ENCODE data around the gene IFT43.

Gene IFT43

GRCh38 chr14:76067536-76067935 lies 82.0 kb downstream of the IFT43 start:
- Histone ChIP-seq H3K36me3 (ENCODE audit: control insufficient read depth, insufficient read depth, low read length) (no peaks in the 10 kb centered on the region), H3K27me3 (ENCODE audit: control insufficient read depth, insufficient read depth, low read length) (no peaks in the 10 kb centered on the region; the same call in 1 of the 2 replicates)
- WGBS (ENCODE audit: insufficient coverage, insufficient read length), result no CpG with 5 or more reads among the region's 5 CpGs

DNA sequence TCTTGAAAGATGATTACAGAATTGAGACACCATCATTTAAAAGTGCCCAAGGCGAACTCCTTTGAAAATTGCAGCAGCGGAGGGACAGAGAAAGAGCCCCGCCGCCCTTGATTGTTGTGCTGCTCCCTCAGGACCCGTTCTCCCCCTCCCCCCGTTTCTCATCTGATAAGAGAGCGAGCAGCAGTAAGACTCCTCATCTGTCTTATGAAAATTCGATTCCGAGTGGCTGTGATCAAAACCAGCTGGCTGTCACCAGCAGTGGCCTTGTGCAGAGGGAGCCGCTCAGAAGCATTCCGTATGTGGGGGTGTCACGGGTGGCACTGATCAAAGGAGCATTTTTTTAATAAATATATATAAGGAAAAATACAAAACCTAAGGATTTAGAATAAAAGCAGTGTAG lies 88.2 kb downstream of the IFT43 start:
- Histone ChIP-seq H3K4me3 (ENCODE audit: low read length) (no peak overlapping the region), H3K9me3 (ENCODE audit: control insufficient read depth, insufficient read depth, low read length) (no peaks in the 10 kb centered on the region), H3K27me3 (ENCODE audit: control insufficient read depth, insufficient read depth, low read length) (no peaks in the 10 kb centered on the region), H3K36me3 (ENCODE audit: control insufficient read depth, insufficient read depth, low read length) (no peaks in the 10 kb centered on the region), H3K4me1 (ENCODE audit: control insufficient read depth, insufficient read depth, low read length) (no peaks in the 10 kb centered on the region), H3K27ac (ENCODE audit: low read length) (no peak overlapping the region)
- no peak for DNase-seq (ENCODE audit: low read depth, low spot score)
- WGBS (ENCODE audit: insufficient coverage, insufficient read length), result no CpG with 5 or more reads among the region's 12 CpGs

More at GRCh38 chr14:76067536-76067935, 82.0 kb downstream of the IFT43 start:
- H3K27ac ChIP-seq (ENCODE audit: low read length), result no peak overlapping the region
- no peaks in the 10 kb centered on the region for H3K4me1 ChIP-seq (ENCODE audit: control insufficient read depth, insufficient read depth, low read length)
- no peak for DNase-seq (ENCODE audit: low read depth, low spot score)
- no peaks in the 10 kb centered on the region; the same call in 1 of the 2 replicates for H3K9me3 ChIP-seq (ENCODE audit: control insufficient read depth, insufficient read depth, low read length)
- H3K4me3 ChIP-seq (ENCODE audit: low read length), result no peak overlapping the region

- no peak for DNase-seq (ENCODE audit: low read depth, low spot score)
- H3K27ac ChIP-seq (ENCODE audit: low read length), result no peak overlapping the region
- H3K27me3 ChIP-seq (ENCODE audit: control insufficient read depth, insufficient read depth, low read length), result no peaks in the 10 kb centered on the region
- H3K4me3 ChIP-seq (ENCODE audit: low read length), result no peak overlapping the region
- no peaks in the 10 kb centered on the region for H3K4me1 ChIP-seq (ENCODE audit: control insufficient read depth, insufficient read depth, low read length)
- WGBS (ENCODE audit: insufficient coverage, insufficient read length), result no CpG with 5 or more reads among the region's 2 CpGs
- H3K9me3 ChIP-seq (ENCODE audit: control insufficient read depth, insufficient read depth, low read length), result no peaks in the 10 kb centered on the region
- no peaks in the 10 kb centered on the region for H3K36me3 ChIP-seq (ENCODE audit: control insufficient read depth, insufficient read depth, low read length)
Observed at GRCh38 chr14:76077340-76077739, 91.8 kb downstream of the IFT43 start.

DNA sequence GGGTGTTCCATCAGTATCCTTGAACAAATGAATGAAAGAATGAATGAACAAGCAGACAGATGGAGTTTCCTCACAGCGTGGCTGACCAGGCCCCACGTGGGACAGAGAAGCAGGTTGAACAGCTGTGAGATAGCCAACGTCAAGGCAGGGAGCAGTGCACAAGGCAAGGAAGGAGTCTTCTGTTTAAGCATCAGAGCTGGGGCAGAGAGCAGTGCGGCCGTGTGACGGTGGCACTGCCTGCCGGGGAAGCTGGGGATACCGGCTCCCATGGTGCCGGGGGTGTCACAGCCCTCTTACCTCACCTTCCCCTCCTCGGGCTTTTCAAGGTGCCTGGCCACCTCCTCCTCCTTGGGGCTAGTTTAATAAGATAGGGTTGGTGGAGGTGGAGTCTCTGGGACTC lies 92.9 kb downstream of the IFT43 start:
- DNase-seq (ENCODE audit: low read depth, low spot score), result no peak
- WGBS (ENCODE audit: insufficient coverage, insufficient read length), result no CpG with 5 or more reads among the region's 10 CpGs
- no peaks in the 10 kb centered on the region for H3K9me3 ChIP-seq (ENCODE audit: control insufficient read depth, insufficient read depth, low read length)
- H3K4me1 ChIP-seq (ENCODE audit: control insufficient read depth, insufficient read depth, low read length), result no peaks in the 10 kb centered on the region
- no peaks in the 10 kb centered on the region for H3K27me3 ChIP-seq (ENCODE audit: control insufficient read depth, insufficient read depth, low read length)
- no peaks in the 10 kb centered on the region for H3K36me3 ChIP-seq (ENCODE audit: control insufficient read depth, insufficient read depth, low read length)
- H3K4me3 ChIP-seq (ENCODE audit: low read length), result no peak overlapping the region
- H3K27ac ChIP-seq (ENCODE audit: low read length), result no peak overlapping the region

GRCh38 chr14:76080025-76080424 lies 94.5 kb downstream of the IFT43 start:
- no peak overlapping the region for H3K27ac ChIP-seq (ENCODE audit: low read length)
- H3K4me1 ChIP-seq (ENCODE audit: control insufficient read depth, insufficient read depth, low read length), result peaks cover 2% of the 10 kb centered on the region
- no peaks in the 10 kb centered on the region for H3K36me3 ChIP-seq (ENCODE audit: control insufficient read depth, insufficient read depth, low read length)
- H3K4me3 ChIP-seq (ENCODE audit: low read length), result no peak overlapping the region
- no peaks in the 10 kb centered on the region for H3K27me3 ChIP-seq (ENCODE audit: control insufficient read depth, insufficient read depth, low read length)
- WGBS (ENCODE audit: insufficient coverage, insufficient read length), result no CpG with 5 or more reads among the region's 10 CpGs
- H3K9me3 ChIP-seq (ENCODE audit: control insufficient read depth, insufficient read depth, low read length), result no peaks in the 10 kb centered on the region
- no peak for DNase-seq (ENCODE audit: low read depth, low spot score)

DNA sequence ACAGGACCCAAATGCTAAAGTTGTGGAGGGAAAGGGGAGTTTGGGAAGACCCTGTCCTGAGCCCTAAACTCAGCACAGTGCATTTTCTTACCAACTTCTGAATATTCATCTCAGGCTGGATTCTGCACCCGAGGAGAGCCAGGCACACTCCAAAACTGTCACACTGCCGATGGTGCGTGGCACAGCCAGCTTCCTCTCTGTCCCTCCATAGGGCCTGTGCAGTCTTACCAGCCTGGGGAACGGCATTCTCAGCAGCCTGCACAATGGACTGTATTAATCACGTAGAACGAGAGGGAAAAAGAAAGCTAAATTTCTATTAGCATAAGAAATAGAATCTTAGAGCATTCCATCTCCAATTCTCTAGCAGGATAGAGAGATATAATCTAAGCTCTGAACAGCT lies 94.9 kb downstream of the IFT43 start:
- Histone ChIP-seq H3K4me3 (ENCODE audit: low read length) (no peak overlapping the region), H3K27me3 (ENCODE audit: control insufficient read depth, insufficient read depth, low read length) (no peaks in the 10 kb centered on the region), H3K4me1 (ENCODE audit: control insufficient read depth, insufficient read depth, low read length) (peaks cover 2% of the 10 kb centered on the region), H3K27ac (ENCODE audit: low read length) (no peak overlapping the region), H3K9me3 (ENCODE audit: control insufficient read depth, insufficient read depth, low read length) (no peaks in the 10 kb centered on the region), H3K36me3 (ENCODE audit: control insufficient read depth, insufficient read depth, low read length) (no peaks in the 10 kb centered on the region)
- DNase-seq (ENCODE audit: low read depth, low spot score), result no peak
- no CpG with 5 or more reads among the region's 6 CpGs for WGBS (ENCODE audit: insufficient coverage, insufficient read length)

DNA sequence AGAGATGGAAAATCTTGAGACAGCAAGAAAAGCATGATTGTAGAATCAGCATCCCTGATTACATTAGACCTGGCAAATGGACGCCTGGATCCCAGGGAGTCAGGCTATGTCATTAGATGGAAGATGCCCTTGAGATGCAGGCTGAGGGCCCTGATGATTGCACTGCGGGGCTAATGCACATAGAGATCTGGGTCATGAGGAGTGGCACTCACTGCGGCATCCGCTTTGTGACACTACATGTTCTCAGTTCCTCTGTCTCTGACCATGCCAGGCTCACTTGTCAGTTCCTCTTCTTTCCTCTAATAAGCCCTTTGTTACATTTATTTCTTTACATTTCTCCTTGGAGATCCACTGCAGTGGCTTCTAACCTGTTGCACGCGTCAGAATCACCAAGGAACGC lies 96.1 kb downstream of the IFT43 start:
- DNase-seq (ENCODE audit: low read depth, low spot score), result no peak
- Histone ChIP-seq H3K9me3 (ENCODE audit: control insufficient read depth, insufficient read depth, low read length) (no peaks in the 10 kb centered on the region), H3K4me1 (ENCODE audit: control insufficient read depth, insufficient read depth, low read length) (peaks cover 2% of the 10 kb centered on the region), H3K27ac (ENCODE audit: low read length) (no peak overlapping the region), H3K27me3 (ENCODE audit: control insufficient read depth, insufficient read depth, low read length) (no peaks in the 10 kb centered on the region), H3K36me3 (ENCODE audit: control insufficient read depth, insufficient read depth, low read length) (no peaks in the 10 kb centered on the region), H3K4me3 (ENCODE audit: low read length) (no peak overlapping the region)
- no CpG with 5 or more reads among the region's 7 CpGs for WGBS (ENCODE audit: insufficient coverage, insufficient read length)

DNA sequence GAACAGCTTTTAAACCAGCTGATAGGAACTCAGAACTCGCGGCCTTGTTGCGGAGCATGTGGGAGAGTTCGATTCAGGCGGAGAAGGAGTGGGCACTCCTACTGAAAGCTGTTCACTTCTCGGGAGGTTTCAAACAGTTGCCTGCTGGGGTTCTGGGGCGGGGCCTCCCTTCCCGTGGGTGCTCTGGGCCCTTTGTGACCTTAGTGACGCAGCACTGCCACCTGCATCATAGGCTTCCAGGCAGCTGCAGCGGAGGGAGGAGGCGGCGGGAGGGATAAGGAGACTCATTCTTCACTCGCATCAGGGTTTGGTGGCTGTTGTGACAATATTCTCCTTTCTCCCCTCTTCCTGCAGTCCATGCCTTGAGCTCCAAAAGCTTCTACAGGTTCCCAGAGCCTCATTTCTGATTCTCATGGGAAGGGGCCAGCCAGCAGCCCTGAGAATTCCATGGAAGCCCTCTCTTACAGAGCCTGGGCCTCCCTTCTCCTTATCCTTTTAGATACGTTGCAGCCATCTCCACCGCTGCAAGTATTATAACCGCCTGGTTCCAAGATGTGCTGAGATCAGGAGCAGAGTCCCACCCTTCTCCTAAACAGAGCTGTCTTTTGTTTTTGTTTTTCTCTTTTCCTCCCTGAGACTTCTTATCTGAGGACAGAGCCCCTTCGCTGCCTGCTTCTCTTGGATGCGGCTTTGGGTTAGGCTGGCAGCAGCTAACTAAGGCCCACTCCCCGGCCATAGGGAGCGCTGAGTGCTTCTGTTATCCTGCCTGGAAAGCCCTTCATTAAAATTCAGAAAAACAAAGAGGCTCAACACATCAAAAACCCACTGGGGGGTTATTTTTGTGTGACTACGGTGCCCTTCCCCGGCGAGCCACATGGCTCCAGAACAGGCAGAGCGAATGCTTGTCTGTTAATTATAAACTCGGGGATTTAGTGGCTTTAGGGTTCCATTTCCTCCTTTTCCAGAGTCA lies 98.5 kb downstream of the IFT43 start:
- no CpG with 5 or more reads among the region's 25 CpGs for WGBS (ENCODE audit: insufficient coverage, insufficient read length)
- no peak for DNase-seq (ENCODE audit: low read depth, low spot score)
- Histone ChIP-seq H3K9me3 (ENCODE audit: control insufficient read depth, insufficient read depth, low read length) (no peaks in the 10 kb centered on the region), H3K4me1 (ENCODE audit: control insufficient read depth, insufficient read depth, low read length) (peaks cover 2% of the 10 kb centered on the region), H3K4me3 (ENCODE audit: low read length) (no peak overlapping the region), H3K27me3 (ENCODE audit: control insufficient read depth, insufficient read depth, low read length) (no peaks in the 10 kb centered on the region), H3K36me3 (ENCODE audit: control insufficient read depth, insufficient read depth, low read length) (no peaks in the 10 kb centered on the region), H3K27ac (ENCODE audit: low read length) (no peak overlapping the region)

DNA sequence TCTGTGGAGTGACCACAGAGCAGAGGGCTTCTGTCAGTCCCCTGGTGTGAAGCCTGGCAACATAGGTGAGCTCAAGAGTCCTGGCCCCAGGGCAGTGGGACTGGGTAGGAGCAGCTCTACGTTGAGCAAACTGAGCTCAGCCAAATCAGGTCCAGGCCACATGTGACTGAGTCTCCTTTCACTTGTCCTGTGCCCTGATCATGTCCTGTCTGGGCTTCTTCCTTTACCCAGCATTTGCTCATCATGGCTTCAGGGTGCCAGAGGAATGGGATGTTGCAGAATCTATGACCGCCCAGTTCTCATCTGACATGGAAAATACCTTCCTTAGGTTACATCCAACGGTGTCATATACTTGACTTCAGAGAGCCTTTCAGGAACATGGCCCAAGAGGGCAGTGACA lies 99.8 kb downstream of the IFT43 start:
- no CpG with 5 or more reads among the region's 3 CpGs for WGBS (ENCODE audit: insufficient coverage, insufficient read length)
- peaks cover 7% of the 10 kb centered on the region for H3K4me1 ChIP-seq (ENCODE audit: control insufficient read depth, insufficient read depth, low read length)
- no peak for DNase-seq (ENCODE audit: low read depth, low spot score)
- H3K36me3 ChIP-seq (ENCODE audit: control insufficient read depth, insufficient read depth, low read length), result no peaks in the 10 kb centered on the region
- H3K4me3 ChIP-seq (ENCODE audit: low read length), result no peak overlapping the region
- H3K27me3 ChIP-seq (ENCODE audit: control insufficient read depth, insufficient read depth, low read length), result no peaks in the 10 kb centered on the region
- no peak overlapping the region for H3K27ac ChIP-seq (ENCODE audit: low read length)
- H3K9me3 ChIP-seq (ENCODE audit: control insufficient read depth, insufficient read depth, low read length), result no peaks in the 10 kb centered on the region

DNA sequence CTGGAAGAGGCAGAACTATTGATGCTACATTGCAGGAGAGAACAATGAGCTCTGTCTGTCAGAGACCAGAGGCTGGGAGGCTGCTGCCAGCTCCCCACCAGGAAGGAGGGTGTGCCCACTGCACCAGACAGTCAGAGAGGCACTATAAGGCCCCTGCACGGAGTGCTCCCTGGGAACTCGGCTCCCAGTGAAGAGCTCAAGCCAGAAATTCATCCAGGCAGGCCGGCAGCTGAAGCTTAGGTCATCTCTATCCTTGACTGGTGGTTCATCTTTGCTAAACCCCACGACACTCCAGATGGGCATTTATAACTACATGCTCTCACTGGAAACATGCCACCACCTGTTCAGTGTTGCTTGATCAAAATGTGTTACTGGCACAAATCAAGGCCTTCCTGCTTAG lies 101.1 kb downstream of the IFT43 start:
- no peak overlapping the region for H3K27ac ChIP-seq (ENCODE audit: low read length)
- no peaks in the 10 kb centered on the region for H3K36me3 ChIP-seq (ENCODE audit: control insufficient read depth, insufficient read depth, low read length)
- no peaks in the 10 kb centered on the region for H3K9me3 ChIP-seq (ENCODE audit: control insufficient read depth, insufficient read depth, low read length)
- DNase-seq (ENCODE audit: low read depth, low spot score), result no peak
- WGBS (ENCODE audit: insufficient coverage, insufficient read length), result no CpG with 5 or more reads among the region's 4 CpGs
- H3K27me3 ChIP-seq (ENCODE audit: control insufficient read depth, insufficient read depth, low read length), result no peaks in the 10 kb centered on the region
- no peak overlapping the region for H3K4me3 ChIP-seq (ENCODE audit: low read length)
- peaks cover 7% of the 10 kb centered on the region for H3K4me1 ChIP-seq (ENCODE audit: control insufficient read depth, insufficient read depth, low read length)

GRCh38 chr14:76088326-76088725 lies 102.8 kb downstream of the IFT43 start:
- WGBS (ENCODE audit: insufficient coverage, insufficient read length), result no CpG with 5 or more reads among the region's 8 CpGs
- no peak overlapping the region for H3K4me3 ChIP-seq (ENCODE audit: low read length)
- DNase-seq (ENCODE audit: low read depth, low spot score), result no peak

More at GRCh38 chr14:76088326-76088725, 102.8 kb downstream of the IFT43 start:
- H3K9me3 ChIP-seq (ENCODE audit: control insufficient read depth, insufficient read depth, low read length), result no peaks in the 10 kb centered on the region
- H3K36me3 ChIP-seq (ENCODE audit: control insufficient read depth, insufficient read depth, low read length), result no peaks in the 10 kb centered on the region
- no peaks in the 10 kb centered on the region for H3K27me3 ChIP-seq (ENCODE audit: control insufficient read depth, insufficient read depth, low read length)
- no peak overlapping the region for H3K27ac ChIP-seq (ENCODE audit: low read length)
- H3K4me1 ChIP-seq (ENCODE audit: control insufficient read depth, insufficient read depth, low read length), result peaks cover 7% of the 10 kb centered on the region

All from iPS DF 6.9 (cell line).